Measurements from ENCODE around the gene GCDH.

GRCh38 chr19:12946731-12947496 lies 56.0 kb downstream of the GCDH start:
- TF ChIP-seq CTCF (IDR thresholded peaks at IDR 0.05), result no peak
- TF ChIP-seq POLR2A (IDR thresholded peaks at IDR 0.05), result no peak
